GM18508 (cell line): ENCODE data around the gene PXYLP1.

Source experiments
- ATAC-seq: cut with Tn5 transposase; IDR thresholded peaks from one replicate; pipeline ENCODE4 v1.9.1; 2021; ENCODE audit warnings: moderate number of reproducible peaks; ENCODE audit not compliant: insufficient read depth, unreplicated experiment

PXYLP1 gene

DNA sequence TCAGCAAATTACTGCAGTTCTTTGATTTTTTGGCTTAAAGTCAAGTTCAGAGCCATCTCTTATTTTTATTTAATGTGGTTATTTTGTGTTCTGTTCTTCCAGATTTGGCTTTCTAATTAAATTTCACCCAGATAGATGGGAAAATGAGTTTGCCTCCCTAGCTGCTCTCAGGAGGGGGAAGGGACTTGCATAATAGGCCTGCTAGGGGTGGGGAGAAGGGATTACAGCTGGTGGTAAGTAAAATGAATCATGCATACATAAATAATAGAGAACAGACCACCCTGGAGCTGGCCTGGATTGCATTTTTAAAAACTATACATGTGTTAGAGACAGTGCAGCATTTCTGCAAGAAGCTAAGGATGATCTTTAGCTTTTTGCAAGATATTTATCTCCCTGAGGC lies 3.9 kb upstream of the PXYLP1 start:
- no peak for ATAC-seq

DNA sequence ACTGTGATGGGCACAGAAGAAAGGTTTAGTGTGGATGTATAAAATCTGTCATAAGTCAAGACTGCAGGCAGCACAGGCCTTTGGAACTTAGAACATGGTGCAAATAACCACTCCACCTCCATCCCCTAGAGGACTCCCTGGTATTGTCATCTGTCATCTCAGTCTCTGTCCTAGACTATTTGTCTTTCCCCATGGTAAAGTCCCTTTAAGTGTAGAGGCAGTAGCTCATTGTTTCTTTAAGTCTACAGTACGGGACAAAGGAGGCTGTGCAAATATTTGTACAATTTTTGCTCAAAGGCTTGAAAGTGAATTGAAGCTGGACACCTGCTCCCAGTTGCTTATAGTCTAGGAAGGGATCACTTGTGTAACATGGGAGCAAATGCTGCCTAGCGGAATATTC lies 3.2 kb upstream of the PXYLP1 start:
- ATAC-seq: no peak

DNA sequence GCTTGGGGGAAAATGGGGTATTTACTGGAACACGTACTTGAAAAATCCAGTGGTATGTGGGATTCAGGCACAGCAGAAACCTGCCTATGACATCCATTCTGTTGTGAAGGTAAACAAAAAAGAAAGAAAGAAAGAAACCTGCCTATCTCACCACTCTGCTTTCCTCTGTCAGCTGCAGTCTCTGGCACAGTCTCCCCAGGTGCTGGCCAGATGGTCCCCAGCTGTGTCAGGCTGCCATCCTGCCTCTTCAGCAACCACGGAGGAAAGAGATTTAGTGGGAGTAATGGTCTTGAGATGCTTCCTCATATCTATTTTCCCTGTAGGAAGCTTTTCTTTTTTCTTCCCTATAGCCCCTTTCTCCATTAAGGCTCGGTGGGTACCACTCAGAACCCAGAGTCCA lies 2.5 kb upstream of the PXYLP1 start:
- no peak for ATAC-seq

DNA sequence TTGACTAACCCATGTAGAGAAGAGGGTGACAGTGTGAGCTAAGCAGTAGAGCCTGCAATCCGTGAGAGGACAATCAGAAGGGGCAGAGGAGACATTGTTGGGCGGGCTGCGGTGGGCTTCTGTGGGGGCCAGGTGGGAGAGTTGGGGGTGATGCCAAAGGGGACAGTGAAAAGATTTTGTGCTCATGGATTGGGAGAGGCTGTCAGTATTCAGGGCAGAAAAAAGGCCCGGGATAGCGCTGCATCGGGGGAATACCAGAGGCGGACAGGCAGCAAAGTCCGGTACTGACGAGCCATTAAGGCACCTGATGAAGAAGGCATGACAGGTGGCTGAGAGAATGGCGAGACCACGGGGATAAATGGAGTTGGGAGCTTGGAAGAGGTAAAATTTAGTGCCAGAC lies 1.3 kb upstream of the PXYLP1 start:
- no peak for ATAC-seq

DNA sequence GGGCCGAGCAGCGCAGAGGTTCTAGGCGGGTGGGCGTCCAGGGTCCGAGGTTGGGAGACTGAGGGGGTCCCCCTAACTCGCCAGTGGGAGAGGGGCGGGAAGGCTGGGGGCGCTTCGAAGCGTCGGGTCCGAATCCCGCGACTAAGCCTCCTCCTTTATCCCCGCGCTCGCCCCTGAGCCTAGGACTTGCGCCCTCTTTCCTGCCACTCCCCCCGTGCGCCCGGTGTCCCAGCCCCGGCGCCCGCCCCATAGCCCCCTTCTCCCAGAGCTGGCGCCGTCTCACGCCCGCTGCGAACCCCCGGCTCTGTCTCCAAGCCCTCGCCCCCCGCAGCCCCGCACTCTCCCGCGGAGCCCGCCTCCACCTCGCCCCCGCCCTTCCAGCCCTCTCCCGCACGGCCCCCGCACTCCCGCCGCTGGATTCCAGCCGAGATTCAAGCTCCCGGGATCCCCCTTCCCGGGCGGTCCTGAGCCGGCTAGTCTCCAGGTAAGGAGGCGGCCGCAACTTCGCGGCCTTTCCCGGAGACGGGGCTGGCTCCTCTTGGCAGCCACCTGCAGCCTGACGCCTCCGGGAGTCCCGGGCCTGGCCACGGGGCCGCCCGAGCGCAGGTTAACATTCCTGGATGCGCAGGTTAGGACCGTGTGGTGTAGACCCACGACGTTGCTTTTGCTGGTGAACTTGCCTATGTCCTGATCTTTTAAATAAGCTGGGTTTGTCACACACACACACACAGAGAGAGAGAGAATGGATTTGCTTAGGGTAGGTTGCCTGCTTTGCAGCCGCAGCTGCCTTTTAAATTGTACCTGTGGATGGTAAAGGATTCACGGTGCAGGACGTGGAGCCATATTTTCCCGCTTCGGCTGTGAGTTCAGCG lies 563 bp downstream of the PXYLP1 start:
- ATAC-seq: no peak

DNA sequence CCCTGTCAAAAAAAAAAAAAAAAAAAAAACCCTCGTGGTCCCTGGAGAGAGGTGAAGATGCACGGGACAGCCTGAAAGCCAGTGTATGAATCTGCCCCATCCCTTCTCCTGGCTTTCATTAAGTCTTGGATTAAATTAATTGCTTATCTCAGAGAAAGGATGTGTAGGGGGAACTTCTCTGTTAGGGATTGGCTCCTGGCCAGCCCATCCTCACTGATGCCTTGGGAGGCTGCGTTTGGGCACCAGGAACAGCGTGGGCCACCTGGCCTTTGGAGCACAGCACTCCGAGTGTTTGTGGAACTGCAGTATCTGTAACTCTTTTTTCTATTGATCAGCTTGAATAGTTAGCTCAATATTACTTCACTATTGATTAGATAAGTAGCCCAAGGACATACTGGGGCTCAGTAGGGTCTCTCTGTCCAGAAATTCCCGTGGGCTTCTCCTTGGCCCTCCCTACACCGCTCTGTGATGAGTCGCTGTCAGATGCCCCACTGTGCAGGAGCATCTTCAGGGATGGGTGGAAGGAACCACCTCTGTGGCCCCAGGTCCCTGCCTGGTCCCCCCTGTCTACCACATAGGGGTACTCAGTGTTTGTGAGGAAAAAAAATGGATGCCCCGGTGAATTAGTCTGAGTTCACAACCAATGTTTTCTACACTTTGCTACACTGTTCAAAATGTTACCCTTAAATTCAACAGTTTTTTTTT lies 2.0 kb downstream of the PXYLP1 start:
- ATAC-seq: no peak

DNA sequence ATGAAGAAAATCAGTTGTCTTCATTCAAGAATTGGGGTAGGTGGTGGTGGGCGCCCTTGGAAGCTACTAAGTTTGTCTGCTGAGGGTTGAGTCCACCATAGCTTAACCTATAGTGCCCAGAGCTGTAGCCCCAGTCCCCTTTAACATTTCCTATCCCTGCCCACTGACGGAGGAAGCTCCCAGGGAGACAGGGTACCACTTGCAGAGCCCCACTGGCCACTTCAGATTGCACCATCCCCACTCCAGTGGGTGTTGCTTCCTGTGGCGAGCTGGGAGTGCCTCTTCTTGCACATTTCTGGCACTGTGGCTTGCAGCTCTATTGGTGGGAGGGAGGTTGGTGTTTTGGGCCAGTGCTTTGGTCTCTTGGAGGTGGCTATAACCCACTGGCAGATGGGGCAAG lies 2.7 kb downstream of the PXYLP1 start:
- no peak for ATAC-seq

DNA sequence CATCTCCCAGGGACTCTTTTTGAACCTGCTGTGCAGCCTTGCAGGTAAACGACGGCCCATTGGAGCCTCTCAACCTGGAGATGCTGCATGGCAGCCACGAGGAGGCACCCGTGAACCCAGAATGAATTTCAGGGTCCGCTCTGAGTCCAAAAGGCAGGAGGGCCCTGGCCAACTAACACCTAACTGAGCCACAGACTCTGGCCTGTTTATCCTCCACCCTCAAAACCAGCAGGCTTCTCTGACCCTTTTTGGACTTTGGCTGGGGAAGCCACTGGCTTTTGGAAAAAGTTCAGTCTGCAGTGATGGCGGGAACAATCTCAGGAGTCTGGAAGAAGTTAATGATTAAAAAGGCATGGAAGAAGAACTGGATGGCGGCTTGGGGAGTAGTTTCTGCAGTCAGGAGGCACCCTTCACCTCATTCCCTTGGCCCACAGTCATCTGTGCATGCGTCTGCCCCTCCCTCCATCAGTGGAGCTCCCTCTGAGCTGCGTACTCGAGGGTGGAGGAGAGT lies 4.1 kb downstream of the PXYLP1 start:
- ATAC-seq: no peak

DNA sequence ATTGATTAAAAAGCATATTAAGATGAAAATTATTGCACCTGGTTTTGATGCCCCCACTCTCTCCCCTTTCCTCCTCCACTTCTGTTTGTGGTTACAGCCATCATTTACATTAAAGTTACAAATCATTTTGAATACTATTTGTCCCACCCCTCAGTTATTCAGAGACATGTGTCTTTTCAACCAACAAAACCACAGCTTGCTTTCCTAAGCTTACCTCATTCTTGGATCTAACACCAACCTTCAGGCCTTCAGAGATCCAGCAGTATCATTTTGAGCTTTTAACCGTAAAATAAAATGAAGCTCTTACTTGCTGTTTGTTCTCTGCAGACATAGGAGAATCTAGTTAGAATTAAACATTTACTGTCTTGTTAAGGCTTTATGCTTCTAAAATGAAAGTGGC lies 4.7 kb downstream of the PXYLP1 start:
- ATAC-seq: no peak

DNA sequence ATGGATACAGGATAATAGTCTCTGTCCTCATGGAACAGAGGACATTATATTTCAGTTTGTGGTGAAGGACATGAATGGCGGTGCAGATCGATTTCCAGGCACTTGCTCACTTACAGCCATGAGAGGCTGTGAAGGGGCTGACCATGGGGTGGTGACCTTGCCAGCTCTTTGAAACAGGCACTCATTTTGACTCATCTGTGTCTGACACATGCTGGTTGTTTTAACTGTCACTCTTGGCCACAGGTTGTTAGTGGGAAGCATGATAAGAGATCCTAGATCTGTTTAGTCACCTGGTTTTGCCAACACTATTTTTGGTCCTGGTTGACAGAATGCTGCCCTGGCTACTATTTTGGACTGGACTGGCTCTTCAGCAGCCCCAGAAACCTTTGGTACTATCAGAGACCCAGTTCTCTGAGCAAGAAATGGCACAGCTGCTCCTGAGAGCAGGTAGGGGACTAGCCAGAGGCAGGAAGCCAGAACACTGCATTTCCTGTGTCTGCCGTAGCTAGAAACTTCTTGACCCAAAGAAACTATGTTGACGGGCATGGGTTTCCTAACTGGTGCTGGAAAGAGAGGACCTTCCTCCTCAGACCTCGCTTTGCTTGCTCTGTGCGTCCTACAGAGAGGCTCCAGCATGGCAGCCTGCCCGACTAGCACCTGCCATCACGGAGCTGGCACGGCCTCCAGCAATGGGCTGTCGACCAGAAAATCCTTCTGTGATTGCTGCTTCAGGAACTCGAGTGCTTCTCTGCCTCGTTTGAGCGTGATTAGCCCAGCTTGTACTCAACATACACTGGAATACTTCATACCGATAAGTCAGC lies 6.3 kb downstream of the PXYLP1 start:
- no peak for ATAC-seq

DNA sequence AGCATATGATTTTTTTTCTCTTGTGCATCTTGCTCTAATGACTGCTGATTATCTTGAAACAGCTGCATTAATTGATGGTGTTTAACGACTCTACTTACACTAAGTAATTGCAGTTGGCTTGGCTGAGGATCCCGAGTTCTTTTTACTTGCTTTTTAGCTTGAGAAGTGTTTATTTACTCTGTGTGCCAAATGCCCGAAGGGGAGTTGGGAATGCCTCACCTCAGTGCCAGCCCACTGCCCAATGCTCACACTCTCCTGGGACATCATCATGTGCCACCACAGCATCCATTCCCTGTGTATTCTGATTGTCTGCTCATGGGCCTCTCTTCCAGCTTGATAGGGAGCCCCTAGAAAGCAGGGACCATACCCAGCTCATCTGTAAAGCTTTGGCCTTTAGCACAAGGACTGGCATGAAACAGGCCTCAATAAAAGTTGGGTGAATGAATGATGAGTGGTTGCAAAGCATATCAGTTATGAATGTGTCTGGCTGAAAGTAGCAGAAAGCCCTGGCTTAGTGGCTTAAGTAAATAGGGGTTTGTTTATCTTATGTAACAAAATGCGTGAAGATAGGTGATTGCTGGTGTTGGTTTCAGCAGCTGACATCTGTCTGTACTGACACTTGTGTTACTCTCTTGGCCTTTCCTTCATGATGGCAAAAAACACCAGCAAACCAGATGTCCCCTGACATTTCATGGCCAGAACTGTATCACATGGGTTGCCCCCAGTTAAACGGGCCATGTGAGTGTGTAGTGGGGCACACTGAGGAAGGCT lies 8.1 kb downstream of the PXYLP1 start:
- no peak for ATAC-seq

DNA sequence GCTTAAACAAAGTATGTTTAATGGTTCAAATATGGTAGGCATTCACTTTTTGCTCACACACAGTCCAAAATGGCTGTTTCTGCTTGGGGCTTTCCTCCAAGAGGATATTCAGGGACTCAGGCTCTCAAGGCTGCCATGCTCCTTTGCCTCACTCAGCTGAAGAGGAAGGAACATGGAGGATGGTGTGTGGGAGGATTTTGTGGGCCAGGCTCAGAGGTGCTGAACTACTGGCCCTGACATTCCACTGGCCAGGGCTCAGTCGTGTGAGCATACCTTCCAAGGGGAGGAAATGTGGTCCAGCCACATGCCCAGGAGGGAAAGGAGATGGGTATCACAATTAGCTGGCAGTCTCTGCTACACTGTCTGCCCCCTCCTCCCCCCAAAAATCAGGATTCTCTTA lies 8.7 kb downstream of the PXYLP1 start:
- ATAC-seq: no peak

DNA sequence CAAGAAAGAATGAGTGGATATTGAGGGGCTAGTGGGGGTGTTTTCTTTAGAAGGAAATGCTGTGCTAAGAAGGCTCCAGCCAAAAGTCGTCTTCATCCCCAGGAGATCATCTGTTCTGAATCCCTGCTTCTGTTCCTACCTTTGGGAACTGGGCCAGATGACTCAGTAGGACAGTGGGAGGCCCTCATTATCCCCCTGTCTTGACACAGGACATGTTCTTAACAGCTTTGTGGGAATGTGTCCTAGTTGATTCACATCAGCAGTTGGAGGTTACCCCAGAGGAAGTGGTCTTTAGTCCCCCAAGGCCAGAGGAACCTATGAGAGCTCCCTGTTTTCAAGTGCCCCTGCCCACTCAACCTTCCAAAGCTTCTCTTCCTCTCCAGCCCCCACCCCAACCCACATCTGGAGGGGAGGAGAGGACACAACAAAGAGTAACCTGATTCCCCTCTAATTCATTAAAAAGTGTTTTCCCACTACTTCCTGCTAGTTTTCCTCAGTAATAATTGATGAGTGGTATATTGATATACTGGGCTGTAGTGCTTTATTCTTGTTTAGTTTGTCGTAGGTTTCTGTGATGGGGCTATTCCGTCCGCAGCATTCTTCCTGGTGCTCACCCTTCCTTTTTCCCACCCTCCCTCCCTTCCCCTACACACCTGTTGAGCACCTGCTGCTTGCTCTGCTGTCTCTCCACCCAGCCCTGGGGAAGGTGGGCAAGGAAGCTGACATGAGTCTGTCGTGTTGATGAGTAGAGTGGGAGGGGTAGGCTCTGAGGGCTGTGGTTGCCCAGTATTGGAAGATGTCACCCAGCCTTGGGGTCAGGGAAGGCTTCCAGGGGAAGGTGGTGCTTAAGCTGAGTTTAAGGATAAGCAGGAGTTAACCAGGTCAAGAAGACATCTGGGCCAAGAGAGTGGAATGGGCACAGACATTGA lies 9.3 kb downstream of the PXYLP1 start:
- ATAC-seq: no peak

DNA sequence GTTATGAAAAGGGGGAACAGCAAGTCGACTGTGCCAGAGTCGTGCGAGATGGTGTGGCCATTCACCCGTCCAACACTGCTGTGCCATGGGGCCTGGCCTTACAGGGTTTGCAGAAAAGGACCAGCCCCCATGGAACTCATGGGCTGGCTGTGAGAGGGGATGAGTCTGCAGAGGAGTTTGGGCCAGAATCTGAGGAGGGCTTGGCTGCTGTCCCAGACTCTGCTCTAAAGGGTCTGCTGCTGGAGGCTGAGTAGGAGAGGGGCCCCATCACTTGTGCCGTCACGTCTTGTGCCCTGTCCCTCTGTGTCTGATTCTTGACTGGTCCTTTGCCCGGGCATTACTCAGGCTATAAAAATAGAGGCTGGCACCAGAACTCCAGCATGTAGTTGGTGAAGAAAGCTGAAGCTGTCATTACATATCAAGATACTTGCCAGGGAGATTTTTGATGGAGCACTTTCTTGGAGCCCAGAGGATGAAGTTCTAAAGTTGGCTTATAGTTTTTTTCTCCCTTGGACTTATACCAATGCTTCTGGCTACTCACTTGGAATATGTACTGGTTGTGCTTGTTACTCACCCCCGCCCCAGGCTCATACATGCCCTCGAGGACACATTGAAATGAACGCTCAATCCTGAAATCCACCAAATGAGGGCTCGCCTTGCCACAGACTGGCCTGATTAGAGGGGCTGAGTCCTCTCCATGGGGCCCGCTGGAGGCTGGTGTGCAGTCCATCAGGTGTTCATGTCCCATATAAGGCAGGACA lies 10.2 kb downstream of the PXYLP1 start:
- ATAC-seq: no peak

DNA sequence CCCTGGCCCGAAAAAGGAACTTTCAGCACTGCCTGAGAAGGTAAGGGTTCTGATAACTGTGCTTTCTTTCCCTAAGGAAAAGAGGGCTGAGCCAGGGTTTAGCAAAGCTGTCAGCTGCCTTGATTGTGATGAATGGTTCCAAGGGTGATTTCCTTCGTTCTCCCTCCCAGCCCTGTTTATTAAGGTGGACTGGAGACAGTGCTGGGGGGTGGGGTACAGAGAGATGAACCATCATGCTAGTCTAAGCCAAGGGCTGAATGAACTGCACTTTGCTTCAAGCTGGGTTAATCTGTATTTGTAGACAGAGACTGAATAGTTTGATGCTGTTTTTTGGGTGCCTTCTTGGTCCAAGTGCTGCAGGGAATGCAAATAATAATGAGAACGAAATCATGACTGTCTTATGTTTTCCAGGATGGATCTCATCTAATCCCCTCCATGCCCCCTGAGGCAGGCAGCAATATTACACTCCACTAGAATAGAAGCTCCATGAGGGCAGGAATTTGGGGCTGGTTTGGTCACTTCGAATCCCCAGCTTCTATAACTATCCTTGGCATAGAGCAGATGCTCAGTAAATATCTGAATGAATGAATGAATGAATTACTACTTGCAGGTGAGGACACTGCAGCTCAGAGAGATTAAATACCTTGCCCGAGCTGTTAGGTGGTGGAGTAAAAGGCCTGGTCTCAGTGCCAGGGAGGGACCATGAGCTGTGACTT lies 10.9 kb downstream of the PXYLP1 start:
- ATAC-seq: no peak

DNA sequence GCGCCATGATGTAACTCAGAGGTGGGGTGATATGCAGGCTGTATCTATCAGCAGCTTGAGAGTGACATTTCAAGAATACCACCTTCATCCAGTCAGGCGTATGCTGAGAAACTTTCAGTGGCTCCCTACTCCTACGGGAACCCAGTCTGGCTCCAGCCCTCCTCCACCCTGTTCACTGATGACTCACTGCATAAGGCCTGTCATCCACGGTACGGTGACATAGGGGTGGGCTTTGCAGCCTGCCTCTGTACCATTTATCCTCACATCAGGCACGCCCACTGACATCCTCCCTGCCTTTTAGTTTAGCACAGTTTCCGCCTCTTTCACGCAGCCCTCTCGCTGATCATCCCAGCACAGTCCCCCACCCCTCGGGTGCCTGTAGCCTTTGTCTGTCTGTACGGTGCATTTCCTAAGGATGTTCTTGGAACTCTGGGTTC lies 11.7 kb downstream of the PXYLP1 start:
- ATAC-seq: no peak

DNA sequence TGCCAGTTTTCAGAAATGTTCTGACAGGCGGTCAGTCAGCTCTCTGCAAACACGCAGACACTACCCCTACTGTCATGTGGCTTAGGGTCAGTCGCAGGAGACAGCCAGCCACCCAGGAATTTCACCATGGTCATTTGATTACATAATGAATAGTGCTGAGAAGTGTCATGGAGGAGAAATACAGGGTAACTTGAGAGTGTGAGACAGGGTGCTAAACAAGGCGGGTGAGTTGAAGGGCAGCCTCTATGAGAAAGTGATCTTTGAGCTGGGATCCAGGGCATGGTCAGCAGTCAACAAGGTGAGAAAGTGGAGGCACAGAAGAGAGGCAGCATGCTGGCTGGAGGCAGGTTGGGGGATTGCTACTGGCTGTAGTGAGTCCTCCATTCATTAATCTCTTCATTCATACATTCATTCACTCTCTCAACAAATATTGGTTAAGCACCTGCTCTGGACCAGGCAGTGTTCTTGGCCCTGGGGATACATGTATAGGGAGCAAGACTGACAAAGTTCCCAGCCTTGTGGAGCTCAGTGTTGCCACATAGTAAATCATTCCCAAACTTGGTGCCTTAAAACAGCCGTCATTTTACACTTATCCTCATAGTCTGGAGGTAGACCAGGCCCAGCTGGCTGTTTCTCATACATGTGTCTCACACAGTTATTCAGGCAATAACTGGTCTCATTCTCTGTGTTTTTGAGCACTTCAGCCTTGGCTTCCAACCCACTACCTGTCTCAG lies 14.8 kb downstream of the PXYLP1 start:
- no peak for ATAC-seq
